Measurements from ENCODE around the gene COX6A1. TPM values are rescaled to one million over a fixed set of nuclear protein-coding genes. Genes with fewer than 3 reads are reported as not detected.

COX6A1 gene
- total and polyA plus RNA-seq, 4 donors, result 338 to 910 (median 536) TPM

DNA sequence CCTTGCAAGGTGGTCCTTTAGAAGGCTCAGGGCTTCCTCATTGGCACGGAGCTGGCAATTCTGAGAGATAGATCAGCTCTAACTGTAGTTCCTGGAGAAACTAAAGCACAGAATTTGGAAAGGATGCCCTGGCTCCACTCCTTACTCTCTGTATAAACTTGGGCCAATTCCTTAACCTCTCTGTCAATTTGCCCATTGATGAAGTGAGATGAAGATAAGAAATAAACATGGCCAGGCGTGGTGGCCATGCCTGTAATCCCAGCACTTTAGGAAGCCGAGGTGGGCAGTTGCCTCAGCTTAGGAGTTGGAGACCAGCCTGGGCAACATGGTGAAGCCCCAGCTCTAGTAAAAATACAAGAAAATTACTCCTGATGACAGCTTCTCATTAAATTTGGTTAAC is 34.0 kb upstream of the COX6A1 start (continued):
- TF ChIP-seq, protein P1, sequence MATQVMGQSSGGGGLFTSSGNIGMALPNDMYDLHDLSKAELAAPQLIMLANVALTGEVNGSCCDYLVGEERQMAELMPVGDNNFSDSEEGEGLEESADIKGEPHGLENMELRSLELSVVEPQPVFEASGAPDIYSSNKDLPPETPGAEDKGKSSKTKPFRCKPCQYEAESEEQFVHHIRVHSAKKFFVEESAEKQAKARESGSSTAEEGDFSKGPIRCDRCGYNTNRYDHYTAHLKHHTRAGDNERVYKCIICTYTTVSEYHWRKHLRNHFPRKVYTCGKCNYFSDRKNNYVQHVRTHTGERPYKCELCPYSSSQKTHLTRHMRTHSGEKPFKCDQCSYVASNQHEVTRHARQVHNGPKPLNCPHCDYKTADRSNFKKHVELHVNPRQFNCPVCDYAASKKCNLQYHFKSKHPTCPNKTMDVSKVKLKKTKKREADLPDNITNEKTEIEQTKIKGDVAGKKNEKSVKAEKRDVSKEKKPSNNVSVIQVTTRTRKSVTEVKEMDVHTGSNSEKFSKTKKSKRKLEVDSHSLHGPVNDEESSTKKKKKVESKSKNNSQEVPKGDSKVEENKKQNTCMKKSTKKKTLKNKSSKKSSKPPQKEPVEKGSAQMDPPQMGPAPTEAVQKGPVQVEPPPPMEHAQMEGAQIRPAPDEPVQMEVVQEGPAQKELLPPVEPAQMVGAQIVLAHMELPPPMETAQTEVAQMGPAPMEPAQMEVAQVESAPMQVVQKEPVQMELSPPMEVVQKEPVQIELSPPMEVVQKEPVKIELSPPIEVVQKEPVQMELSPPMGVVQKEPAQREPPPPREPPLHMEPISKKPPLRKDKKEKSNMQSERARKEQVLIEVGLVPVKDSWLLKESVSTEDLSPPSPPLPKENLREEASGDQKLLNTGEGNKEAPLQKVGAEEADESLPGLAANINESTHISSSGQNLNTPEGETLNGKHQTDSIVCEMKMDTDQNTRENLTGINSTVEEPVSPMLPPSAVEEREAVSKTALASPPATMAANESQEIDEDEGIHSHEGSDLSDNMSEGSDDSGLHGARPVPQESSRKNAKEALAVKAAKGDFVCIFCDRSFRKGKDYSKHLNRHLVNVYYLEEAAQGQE (IDR thresholded peaks at IDR 0.05), result no peak
- TF ChIP-seq YY1 (IDR thresholded peaks at IDR 0.05), result no peak

DNA sequence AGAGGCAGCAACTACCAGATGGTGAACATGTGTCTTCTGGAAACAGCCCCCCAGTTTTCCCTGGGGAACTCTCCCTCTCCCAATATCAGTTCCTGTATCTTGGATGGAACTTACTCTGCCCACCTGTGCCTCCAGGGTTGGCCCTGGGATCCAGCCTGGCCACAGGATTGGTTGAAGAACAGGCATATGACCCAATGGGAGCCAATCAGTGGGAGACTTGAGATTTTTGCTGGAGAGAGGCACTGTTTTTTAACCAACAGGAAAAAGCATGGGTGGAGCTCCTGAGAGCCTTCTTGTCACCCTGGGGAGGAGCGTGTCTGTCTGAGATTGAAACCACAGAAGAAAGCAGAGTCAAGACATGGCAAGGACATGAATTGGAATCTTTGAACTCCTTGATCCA is 33.6 kb upstream of the COX6A1 start:
- Histone ChIP-seq H3K36me3 (ENCODE audit: control insufficient read depth in 4 of 4, insufficient read depth in 3 of 4, low read depth in 1 of 4, low read length in 3 of 4) (no peaks in the 10 kb centered on the region), H3K4me1 (ENCODE audit: control insufficient read depth in 4 of 4, insufficient read depth in 4 of 4, low read length in 3 of 4) (no peaks in the 10 kb centered on the region), H3K27me3 (ENCODE audit: control insufficient read depth in 4 of 4, insufficient read depth in 4 of 4, low read length in 3 of 4) (no peaks in the 10 kb centered on the region), H3K4me3 (ENCODE audit: low read depth in 1 of 3, low read length in 3 of 3) (no peak overlapping the region), H3K9me3 (ENCODE audit: control insufficient read depth in 4 of 4, low read length in 3 of 4) (no peaks in the 10 kb centered on the region), H3K9ac (ENCODE audit: low read depth in 1 of 2, low read length in 2 of 2) (no peak overlapping the region), H3K27ac (ENCODE audit: low read depth in 1 of 2, low read length in 2 of 2) (no peak overlapping the region)
- TF ChIP-seq, protein P2, sequence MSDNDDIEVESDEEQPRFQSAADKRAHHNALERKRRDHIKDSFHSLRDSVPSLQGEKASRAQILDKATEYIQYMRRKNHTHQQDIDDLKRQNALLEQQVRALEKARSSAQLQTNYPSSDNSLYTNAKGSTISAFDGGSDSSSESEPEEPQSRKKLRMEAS (IDR thresholded peaks at IDR 0.05), result no peak
- TF ChIP-seq SP1 (IDR thresholded peaks at IDR 0.05) (no peak), NR2F2 (IDR thresholded peaks at IDR 0.05) (no peak), HNF4G (IDR thresholded peaks at IDR 0.05) (no peak), RAD21 (IDR thresholded peaks at IDR 0.05) (no peak), FOXA1 (IDR thresholded peaks at IDR 0.05) (no peak), HNF4A (conservative IDR thresholded peaks at IDR 0.05) (no peak), RXRA (IDR thresholded peaks at IDR 0.05) (no peak), JUND (IDR thresholded peaks at IDR 0.05) (no peak), TAF1 (conservative IDR thresholded peaks at IDR 0.05) (no peak), GABPA (IDR thresholded peaks at IDR 0.05 in 1 of 2, conservative IDR thresholded peaks at IDR 0.05 in 1 of 2) (no peak), EGR1 (IDR thresholded peaks at IDR 0.05; ENCODE audit: low read depth in 2 of 2) (no peak), FOXA2 (IDR thresholded peaks at IDR 0.05) (no peak)
- TF ChIP-seq, protein P3, sequence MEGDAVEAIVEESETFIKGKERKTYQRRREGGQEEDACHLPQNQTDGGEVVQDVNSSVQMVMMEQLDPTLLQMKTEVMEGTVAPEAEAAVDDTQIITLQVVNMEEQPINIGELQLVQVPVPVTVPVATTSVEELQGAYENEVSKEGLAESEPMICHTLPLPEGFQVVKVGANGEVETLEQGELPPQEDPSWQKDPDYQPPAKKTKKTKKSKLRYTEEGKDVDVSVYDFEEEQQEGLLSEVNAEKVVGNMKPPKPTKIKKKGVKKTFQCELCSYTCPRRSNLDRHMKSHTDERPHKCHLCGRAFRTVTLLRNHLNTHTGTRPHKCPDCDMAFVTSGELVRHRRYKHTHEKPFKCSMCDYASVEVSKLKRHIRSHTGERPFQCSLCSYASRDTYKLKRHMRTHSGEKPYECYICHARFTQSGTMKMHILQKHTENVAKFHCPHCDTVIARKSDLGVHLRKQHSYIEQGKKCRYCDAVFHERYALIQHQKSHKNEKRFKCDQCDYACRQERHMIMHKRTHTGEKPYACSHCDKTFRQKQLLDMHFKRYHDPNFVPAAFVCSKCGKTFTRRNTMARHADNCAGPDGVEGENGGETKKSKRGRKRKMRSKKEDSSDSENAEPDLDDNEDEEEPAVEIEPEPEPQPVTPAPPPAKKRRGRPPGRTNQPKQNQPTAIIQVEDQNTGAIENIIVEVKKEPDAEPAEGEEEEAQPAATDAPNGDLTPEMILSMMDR (IDR thresholded peaks at IDR 0.05; ENCODE audit: low read depth, low read length, missing input control), result no peak
- TF ChIP-seq, protein P4, sequence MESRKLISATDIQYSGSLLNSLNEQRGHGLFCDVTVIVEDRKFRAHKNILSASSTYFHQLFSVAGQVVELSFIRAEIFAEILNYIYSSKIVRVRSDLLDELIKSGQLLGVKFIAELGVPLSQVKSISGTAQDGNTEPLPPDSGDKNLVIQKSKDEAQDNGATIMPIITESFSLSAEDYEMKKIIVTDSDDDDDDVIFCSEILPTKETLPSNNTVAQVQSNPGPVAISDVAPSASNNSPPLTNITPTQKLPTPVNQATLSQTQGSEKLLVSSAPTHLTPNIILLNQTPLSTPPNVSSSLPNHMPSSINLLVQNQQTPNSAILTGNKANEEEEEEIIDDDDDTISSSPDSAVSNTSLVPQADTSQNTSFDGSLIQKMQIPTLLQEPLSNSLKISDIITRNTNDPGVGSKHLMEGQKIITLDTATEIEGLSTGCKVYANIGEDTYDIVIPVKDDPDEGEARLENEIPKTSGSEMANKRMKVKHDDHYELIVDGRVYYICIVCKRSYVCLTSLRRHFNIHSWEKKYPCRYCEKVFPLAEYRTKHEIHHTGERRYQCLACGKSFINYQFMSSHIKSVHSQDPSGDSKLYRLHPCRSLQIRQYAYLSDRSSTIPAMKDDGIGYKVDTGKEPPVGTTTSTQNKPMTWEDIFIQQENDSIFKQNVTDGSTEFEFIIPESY (IDR thresholded peaks at IDR 0.05), result no peak
- TF ChIP-seq, protein P5, sequence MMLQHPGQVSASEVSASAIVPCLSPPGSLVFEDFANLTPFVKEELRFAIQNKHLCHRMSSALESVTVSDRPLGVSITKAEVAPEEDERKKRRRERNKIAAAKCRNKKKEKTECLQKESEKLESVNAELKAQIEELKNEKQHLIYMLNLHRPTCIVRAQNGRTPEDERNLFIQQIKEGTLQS (IDR thresholded peaks at IDR 0.05), result no peak
- 88% methylated on average over 1 of the region's 1 CpG for WGBS
- no peak for DNase-seq (ENCODE audit: low spot score)

Data from liver (tissue), 9 donors.